Smooth muscle cell of the brain vasculature (primary cell): Measurements from ENCODE around the gene ASPHD2.
A peak's percentile ranks its signal among the peaks of the same experiment; 100 is the strongest.

Experiments
- DNase-seq: peaks from one replicate; pipeline ENCODE4 v3.0.0-alpha.2; 2012; ENCODE audit warnings: low read depth, low spot score

ASPHD2 gene

DNA sequence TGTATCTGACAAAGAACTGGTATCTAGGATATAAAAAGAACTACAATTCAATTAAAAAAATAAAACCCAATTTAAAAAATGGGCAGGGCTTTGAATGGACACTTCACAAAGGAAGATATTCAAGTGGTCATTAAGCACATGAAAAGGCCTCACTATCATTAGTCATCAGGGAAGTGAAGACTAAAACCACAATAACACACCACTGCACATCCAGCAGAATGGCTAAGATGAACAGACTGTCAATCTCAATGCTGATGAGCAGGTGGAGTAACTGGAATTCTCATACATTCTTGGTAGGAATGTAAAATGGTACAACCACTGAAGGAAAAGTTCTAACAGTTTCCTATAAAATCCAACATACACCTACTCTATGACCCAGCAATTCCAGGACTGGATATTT lies 45.6 kb downstream of the ASPHD2 start:
- no peak for DNase-seq

DNA sequence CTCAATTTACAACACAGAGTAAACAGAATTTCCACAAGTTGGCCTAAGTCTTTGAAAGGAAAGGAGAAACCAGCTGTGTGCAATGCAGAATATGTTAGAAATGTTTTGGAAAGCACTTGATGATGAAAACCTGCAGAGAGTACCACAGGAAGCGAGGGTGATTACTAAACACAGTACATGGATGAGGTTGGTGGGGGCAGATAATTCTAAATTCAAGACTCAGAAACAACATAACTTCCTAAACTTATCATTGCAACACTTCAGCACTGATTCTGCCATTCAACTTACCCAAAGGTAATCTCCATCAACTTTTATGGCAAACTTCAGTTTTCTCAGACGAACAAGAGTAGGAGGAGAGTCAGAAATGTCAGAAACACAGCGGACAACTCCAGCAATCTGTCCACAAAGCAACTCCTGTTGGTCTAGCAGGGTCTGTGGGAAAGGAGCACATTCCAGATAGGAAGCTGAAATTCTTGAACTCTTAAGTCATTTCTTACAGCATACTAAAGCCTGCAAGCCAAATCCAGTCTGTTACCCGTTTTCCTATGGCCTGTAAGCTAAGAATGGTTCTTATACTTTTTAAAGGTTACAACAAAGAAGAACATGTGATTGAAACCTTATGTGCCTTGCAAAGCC lies 47.8 kb downstream of the ASPHD2 start:
- DNase-seq: no peak

DNA sequence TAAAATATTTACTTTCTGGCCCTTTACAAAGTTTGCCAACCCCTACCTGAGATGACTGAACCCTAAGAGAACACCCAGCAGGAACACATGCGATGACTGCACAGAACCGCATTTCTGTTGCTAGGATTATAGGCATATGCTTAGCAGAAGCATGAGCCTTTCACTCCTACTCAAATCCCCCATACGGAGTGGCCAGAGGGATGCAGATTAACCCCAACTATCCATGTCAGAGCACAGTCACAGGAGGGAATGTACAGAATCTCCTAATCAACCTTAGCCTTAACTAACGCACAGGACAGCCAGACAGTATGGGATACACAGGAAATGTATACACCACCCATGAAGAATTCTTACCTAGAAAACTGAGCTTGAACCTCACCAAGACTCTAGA lies 48.3 kb downstream of the ASPHD2 start:
- DNase-seq: no peak

DNA sequence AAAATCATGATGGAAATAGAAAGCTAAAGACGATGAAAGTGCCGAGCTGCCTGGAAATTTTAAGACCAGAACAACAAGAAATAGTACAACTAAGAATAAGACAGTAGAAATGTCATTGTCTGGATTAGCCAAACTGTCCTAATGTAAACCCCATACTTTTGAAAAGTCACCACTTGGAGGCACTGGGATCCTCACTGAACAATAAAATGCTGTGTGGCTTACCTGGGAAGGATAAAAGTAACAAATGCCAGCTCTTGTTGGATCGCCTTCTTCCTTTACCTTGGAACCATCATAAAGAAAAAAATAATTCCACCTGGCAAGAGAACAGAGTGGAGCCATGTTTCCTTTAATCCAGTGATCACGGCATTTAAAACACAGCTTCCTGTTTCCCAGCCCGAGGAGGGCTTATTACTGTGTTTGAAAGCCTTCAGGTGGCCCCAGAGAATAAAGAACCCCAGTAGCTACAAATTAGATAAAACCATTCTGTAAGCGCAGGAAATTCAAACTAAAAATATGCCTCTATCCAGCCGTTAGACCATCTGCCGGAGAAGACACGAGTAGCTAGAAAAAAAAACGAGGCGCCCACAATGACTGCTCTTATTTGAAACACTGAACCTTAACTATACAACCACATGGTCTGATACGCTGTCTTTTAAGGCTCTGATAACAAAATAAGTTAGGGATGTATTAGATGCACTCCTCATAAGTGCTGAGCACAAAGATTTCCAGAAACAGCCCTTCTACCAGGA lies 50.2 kb downstream of the ASPHD2 start:
- no peak for DNase-seq

DNA sequence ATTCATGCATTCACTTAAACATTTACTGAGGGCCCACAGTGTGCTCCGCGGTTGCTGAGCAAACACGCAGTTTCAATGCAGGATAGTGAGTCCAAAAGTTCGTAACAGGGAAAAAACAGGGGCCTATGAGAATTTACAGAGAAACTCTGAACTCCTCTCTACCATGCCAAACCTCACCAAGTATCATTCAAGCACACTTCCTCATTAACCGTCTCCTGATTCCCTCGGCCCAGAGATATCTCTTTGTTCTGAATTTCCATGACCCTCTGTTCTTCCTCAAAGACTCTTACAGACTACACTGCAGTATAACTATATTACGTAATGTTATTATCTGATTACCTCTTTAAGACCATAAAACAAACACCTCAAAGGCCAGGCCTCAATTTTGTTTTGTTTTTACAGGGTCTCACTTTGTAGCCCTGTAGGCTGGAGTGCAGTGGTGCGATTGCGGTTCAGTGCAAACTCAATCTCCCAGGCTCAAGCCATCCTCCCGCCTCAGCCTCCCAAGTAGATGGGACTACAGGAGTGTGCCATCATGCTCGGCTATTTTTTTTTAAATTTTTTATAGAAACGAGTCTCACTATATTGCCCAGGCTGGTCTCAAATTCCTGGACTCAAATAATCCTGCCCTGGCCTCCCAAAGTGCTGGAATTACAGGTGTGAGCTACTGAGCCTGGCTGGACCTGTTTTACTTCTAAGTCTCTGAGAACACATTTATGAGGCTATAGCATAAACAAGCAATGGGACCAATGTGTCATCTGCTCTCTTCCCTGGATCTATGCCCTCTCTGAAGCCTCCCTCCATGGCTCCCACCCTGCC lies 50.9 kb downstream of the ASPHD2 start:
- no peak for DNase-seq

DNA sequence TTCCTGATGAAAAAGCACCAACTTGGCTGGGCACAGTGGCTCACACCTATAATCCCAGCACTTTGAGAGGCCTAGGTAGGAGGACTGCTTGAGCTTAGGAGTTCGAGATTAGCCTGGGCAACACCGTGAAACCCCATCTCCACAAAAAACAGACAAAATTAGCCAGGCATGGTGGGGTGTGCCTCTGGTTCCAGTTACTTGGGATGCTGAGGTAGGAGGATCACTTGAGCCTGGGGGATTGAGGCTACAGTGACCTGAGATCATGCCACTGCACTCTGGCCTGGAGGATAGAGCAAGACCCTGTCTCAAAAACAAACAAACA lies 51.5 kb downstream of the ASPHD2 start:
- DNase-seq: no peak

DNA sequence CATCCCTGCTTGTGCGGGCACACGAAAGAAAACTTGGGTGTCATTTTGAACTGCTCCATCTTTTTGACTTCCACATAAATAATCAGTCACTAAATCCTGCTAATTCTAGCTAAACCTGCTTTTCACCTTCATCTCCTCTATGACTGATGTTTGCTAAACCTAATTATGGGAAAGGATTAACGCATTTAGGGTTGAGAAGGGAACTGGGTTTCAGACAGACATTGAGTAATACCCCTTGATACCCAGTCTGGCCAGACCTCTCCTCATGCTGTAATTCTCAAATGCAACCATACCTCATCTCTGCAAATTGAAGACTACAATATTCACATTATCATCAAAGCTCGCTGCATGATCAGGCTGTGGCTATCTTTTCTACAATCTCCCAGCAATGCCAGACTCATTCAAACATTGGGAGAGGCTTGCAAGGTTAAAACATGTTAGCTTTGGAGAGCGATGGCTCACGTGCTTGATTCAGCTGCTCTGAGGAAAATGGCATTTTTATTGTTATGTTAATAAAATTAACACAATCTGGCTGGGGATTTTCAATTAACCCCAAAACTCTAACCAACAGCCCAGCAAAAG lies 52.1 kb downstream of the ASPHD2 start:
- DNase-seq: no peak

DNA sequence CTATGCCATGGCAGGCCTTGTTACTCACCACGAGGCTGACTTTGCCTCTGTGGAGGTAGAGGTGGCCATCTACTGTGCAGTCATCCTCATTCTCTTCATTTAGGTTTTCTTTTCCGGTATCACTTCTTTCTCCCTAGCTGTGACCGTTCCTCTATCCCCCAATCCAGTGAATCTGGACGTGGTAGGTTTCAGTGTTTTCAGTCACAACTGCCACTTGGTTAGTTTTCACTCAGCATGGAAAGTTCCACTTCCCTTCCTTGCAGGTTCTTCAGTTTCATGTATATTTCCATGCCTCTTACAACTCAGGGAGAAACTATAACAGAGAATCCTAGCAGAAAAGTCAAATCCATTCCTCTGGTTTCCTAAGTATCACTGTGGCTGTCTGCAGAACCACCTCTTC lies 52.6 kb downstream of the ASPHD2 start:
- no peak for DNase-seq

DNA sequence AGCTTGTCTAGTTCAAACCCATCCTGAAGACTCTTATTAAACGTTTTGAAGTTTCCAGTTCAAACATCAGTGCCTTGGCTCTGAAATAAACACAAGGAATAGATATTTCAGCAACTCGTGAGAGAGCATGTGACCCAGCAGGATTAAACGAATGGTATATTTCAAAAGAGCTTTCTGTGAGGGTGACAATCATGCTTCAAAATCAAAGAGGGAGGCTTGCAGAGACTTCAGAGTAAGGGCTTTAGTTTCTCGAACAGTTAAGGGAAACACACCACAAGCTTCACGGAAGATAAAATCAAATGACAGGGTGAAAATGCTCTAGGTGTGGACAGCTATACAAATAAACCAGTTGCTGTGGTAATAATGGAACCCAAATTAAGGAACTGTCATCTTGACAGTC lies 53.1 kb downstream of the ASPHD2 start:
- no peak for DNase-seq

DNA sequence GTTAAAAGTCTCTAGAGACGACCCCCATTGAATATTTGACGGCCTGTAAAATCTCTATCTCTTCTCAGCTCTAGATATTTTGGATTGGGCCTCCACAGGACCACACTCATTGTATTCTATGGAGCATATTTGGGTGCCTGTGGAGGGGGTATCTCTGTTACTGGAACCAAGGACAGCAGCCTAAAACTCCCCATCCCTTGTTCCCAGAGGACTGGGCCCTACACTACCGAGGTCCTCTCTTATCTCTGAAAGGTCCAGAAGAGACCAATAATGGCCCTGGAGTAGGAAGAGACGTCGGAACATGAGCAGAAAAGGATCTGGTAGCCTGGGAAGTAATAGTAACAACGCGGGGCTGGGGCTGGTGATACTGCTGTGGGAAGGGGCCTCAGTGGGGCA lies 54.0 kb downstream of the ASPHD2 start:
- no peak for DNase-seq

DNA sequence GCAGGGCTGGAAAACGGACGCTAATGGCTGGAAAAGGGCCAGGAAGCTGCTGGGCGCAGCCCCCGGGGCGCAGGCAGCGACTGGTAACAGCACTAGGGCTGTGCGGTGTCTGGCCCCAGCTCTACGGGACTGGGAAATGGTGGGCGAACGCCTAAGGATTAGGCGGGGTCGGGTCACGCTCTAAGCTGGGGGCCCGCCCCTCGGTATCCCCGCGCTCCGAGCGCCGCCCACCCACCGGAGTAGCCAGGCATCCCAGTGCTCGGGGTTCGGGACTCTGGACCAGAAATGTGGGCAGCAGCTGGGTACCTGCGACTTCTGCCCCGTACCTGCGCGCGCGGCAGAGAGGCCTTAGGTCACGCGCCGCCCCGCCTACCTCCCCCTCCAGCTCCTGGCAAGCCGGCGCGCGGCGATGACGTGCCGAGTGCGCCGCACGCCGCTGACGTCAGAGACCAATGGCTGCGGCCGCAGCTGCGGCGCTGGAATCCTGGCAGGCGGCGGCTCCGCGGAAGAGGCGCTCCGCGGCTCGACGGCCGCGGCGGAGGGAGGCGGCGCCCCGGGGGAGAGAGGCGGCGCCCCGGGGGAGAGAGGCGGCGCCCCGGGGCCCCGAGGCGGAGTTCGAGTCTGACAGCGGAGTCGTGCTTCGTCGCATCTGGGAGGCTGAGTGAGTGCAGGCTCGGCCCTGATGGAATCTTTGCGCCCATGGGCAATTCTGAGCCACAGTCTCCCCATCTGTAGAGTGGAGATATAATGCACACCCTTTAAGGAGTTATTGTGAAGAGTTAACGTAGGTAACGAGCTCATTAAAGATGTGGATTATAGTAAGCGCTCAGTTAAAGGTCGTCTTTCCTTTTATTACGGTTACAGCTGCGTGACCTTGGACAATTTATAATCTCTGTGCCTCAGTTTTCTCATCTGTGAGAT lies 54.6 kb downstream of the ASPHD2 start, which contains the start of the genes HPS4 and SRRD:
Gene HPS4 (minus strand): TSS at position 345 of the 921 bp plus-strand sequence. CDS start 2,021 bp downstream, outside the sequence.
Gene SRRD (plus strand): TSS at position 439 of the 921 bp plus-strand sequence. CDS start 14 bp downstream, at position 453.
- DNase-seq: peak; percentile 73

DNA sequence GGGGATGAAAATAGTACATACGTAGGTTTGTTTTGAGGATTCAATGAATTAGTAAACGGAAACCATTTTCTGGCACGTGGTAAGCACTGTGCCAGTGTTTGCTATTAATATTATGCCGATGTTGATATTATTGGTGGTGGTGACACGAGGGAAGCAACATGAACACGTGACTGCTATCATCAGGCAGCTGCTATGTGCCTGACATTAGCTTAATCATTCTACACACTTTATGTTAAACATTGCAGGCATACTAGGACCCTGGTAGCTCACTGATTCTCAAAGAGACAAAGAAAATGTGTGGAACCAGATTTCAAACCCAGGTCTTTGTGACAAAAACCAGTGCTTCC lies 55.3 kb downstream of the ASPHD2 start:
- no peak for DNase-seq

DNA sequence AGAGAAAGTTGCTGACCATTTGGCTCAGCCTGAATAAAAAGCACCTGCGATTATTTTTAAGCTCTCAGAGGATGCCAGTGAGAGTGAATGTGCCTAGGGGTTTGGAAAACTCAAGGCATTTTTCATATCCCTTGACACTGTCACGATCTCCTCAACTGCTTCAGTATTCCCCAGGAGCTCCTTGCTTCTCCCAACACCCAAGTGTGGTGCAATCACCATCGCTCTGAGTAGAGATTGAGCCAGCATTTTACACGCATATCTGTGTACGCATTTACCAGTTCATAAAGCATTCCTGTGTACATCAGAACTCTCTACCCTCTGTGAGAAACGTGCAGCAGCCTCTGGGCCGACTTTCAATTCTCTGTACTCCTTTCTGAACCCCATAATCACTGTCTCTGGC lies 56.0 kb downstream of the ASPHD2 start:
- DNase-seq: no peak

DNA sequence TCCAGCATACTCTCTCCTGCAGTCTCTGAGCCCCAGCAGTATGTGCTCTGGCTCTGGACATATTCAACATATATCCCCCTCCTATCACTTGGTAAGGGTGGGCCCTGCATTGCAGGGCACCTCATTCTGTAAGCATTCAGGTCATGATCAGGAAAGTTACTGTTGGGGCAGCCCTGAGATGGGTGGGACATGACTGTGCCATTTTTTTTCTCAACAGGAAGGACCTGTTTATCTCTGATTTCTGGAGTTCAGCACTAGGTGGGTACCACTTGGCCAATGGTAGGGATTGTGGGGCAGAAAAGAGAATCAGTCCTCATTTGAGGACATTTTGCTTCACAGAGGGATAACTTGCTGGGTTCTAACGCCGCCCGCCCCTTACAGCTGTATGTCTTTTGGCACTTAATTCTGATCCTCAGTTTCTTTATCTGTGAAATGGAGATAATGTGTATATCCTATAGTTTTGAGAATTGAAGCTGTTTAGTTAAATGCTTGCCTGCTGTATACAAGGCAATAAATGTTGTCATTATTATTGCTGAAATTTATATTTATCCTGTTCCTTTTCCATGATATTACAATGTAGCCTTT lies 56.8 kb downstream of the ASPHD2 start:
- DNase-seq: no peak

DNA sequence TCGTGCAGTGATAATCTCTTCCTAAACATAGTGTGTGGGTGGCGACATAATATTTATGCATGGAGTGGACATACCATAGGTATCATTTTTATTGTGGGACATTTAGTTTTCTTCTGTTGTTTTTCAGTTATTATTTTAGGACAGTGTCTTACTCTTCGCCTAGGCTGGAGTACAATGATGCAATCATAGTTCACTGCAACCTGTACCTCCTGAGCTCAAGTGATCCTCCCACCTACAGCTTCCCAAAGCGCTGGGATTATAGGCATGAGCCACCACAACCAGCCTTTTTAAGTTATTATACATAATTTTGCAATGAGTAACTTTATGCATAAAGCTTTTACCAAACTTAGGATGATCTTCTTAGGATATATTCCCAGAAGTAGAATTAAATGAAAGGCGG lies 57.3 kb downstream of the ASPHD2 start:
- DNase-seq: no peak

DNA sequence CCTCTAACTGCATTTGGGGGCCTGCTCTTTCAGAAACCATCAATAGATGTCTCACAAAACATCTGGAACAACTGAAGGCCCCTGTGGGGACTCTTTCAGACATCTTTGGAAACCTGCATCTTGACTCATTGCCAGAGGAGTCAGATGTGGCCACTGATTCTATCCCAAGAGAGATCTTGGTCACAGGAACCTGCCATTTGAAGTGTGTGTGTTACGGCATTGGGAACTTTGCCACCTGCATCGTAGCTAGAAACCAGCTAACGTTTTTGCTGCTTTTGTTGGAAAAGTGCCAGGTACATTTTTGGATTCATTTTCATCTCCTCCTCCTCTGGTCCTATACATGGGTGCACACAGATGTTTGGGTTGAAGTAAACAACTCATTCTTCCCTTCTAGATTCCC lies 58.9 kb downstream of the ASPHD2 start:
- no peak for DNase-seq

DNA sequence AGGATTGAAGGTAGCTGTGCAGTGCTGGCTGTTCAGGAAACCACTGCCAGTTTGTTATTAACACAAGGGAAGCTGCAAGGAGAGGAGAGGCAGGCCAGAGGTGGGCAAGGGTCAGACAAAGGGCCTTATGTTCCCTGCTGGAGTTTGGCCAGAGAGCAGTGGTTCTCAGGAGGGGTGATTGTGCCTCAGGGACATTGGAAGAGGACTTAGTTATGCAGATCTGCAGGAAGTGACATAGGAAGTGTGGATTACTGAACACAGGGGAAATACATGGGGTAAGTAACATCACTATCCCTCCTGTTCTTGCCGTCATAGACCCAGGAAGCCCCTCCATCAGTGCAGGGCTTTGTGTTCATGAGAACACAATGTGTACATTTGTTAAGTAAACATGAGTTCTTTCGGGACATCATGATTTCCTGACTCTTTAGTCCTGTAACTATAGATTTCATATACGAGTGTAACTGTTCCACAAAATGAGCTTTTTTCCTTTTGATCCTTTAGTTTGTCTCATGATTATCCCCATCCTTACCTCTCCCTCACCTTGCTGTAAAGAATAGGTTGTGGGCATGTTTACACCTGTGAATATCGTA lies 60.5 kb downstream of the ASPHD2 start:
- no peak for DNase-seq

DNA sequence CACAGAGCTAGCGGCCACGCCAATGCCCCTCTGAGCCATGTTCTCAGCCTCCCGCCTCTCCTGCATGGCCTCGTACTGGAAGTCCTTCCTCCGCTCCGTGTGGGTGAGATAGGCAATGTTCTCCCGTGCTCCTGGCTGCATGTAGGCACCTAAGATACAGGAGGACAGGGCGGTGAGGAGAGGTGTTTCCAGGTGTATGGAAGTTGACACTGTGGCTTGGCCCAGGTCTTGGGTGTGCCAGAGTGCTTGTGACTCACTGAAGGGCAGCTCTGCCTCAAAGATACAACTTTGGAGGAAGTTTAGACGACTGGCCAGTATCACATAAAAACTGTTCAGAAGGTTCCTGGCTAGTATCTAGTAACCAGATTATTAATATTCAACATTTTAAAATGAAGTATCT lies 63.2 kb downstream of the ASPHD2 start:
- no peak for DNase-seq

DNA sequence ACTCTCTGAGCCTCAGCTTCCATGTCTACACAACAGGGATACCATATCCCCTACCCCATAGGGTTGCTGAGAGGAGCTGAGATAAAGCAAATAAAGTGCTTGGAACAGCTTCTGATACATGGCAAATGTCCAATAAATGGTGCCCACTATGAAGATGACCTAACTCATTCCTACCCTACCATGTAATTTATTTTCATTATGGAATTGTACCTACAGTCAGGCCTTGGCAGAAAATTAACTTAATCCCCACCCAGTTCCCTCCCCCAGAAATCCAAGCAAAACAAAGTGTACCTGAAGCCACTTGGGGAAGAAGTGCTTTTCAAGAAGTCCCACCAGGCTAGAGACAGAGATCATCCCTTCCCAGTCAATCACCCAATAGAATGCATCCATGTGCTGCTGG lies 65.4 kb downstream of the ASPHD2 start:
- no peak for DNase-seq
